GM18511 (cell line): ENCODE data around the gene MYEF2.
A peak's percentile ranks its signal among the peaks of the same experiment; 100 is the strongest.

Experiments
- ATAC-seq: cut with Tn5 transposase; IDR thresholded peaks from one replicate; pipeline ENCODE4 v1.9.1; 2021; ENCODE audit warnings: mild to moderate bottlenecking, moderate library complexity; ENCODE audit not compliant: unreplicated experiment

Gene MYEF2

GRCh38 chr15:48177766-48178647 is at the start of gene MYEF2:
TSS of gene MYEF2 (minus strand) at chr15:48178295. CDS start at chr15:48178237, 58 bp downstream.
- peak; percentile 76 for ATAC-seq

- ATAC-seq: no peak
These were observed 47.7 kb upstream of the MYEF2 start for GRCh38 chr15:48225771-48226170.

GRCh38 chr15:48222627-48223026 is 44.5 kb upstream of the MYEF2 start:
- no peak for ATAC-seq

- no peak for ATAC-seq
These were observed 43.8 kb upstream of the MYEF2 start for GRCh38 chr15:48221885-48222284.

GRCh38 chr15:48221261-48221660 is 43.2 kb upstream of the MYEF2 start:
- no peak for ATAC-seq

GRCh38 chr15:48205981-48206380 is 27.9 kb upstream of the MYEF2 start, which contains the start of gene SLC12A1:
TSS of gene SLC12A1 (plus strand) at chr15:48206302. CDS start at chr15:48207720, 1,418 bp downstream.
- no peak for ATAC-seq

- ATAC-seq: no peak
These were observed 24.0 kb upstream of the MYEF2 start for GRCh38 chr15:48202068-48202467.

GRCh38 chr15:48191574-48192225 is 13.6 kb upstream of the MYEF2 start, which contains the start of gene CTXN2:
TSS of gene CTXN2 (plus strand) at chr15:48191665. CDS start at chr15:48201301, 9,636 bp downstream.
- ATAC-seq: no peak

GRCh38 chr15:48190932-48191573 is 13.0 kb upstream of the MYEF2 start:
- ATAC-seq: no peak

GRCh38 chr15:48186271-48186670 is 8.2 kb upstream of the MYEF2 start:
- no peak for ATAC-seq

- no peak for ATAC-seq
These were observed 7.4 kb upstream of the MYEF2 start for GRCh38 chr15:48185529-48185928.

GRCh38 chr15:48182749-48183148 is 4.7 kb upstream of the MYEF2 start:
- ATAC-seq: no peak

GRCh38 chr15:48178648-48178931 is 495 bp upstream of the MYEF2 start:
- ATAC-seq: no peak

- ATAC-seq: peak; percentile 71
These were observed 721 bp downstream of the MYEF2 start for GRCh38 chr15:48177383-48177765.

GRCh38 chr15:48176957-48177356 is 1.1 kb downstream of the MYEF2 start:
- ATAC-seq: peak; percentile 30

- no peak for ATAC-seq
These were observed 2.0 kb downstream of the MYEF2 start for GRCh38 chr15:48176112-48176511.

- ATAC-seq: no peak
These were observed 3.0 kb downstream of the MYEF2 start for GRCh38 chr15:48175126-48175525.

GRCh38 chr15:48170981-48171380 is 7.1 kb downstream of the MYEF2 start:
- no peak for ATAC-seq

- ATAC-seq: no peak
These were observed 9.5 kb downstream of the MYEF2 start for GRCh38 chr15:48168616-48169015.

GRCh38 chr15:48153526-48153925 is 24.6 kb downstream of the MYEF2 start:
- no peak for ATAC-seq

- ATAC-seq: no peak
These were observed 28.2 kb downstream of the MYEF2 start for GRCh38 chr15:48149858-48150257.

GRCh38 chr15:48147358-48147757 is 30.7 kb downstream of the MYEF2 start:
- ATAC-seq: no peak
